CD4-positive, alpha-beta T cell treated with Interferon gamma for 1 hour (primary cell): ENCODE results near the gene C1QTNF9.
"Not testable (repeated sequence)": the region's sequence is repeated elsewhere in the genome, so short reads cannot be mapped to it uniquely, and the experiment has no call there.

Experiments
- DNase-seq: peaks from one replicate; pipeline ENCODE4 v3.0.0-alpha.2; 2020

Gene C1QTNF9

GRCh38 chr13:24323036-24323738 is 13.8 kb downstream of the C1QTNF9 start:
- no peak for DNase-seq

DNA sequence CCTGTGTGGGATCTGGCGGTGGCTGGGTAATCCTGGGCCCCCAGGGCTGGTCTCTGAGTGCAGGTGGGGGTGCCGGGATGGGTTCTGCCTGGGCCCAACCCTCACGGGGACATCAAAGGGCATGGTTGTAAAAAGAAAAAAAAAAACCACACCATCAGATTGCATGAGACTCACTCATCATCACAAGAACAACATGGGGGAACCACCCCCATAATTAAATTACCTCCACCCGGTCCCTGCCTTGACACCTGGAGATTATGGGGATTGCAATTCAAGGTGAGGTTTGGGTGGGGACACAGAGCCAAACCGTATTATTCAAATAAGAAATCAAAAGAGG is 14.3 kb downstream of the C1QTNF9 start:
- DNase-seq, result no peak

DNA sequence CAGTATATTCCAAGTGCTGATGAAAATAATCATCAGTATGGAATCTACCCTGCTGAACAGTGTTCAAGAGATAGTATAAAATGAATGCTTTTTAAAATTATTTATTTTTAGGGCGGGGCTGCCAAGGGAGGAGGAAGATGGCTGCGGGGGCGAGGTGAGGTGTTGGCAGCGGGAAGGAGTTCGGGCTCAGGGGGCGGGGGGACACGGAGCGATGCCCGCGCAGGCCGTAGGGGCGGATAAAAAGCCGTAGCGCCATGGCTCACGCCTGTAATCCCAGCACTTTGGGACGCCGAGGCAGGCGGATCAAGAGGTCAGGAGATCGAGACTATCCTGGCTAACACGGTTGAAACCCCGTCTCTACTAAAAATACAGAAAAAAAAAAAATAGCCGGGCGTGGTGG is 18.2 kb downstream of the C1QTNF9 start:
- not testable (repeated sequence) for DNase-seq

GRCh38 chr13:24328145-24328544 is 18.8 kb downstream of the C1QTNF9 start:
- DNase-seq, result no peak

DNA sequence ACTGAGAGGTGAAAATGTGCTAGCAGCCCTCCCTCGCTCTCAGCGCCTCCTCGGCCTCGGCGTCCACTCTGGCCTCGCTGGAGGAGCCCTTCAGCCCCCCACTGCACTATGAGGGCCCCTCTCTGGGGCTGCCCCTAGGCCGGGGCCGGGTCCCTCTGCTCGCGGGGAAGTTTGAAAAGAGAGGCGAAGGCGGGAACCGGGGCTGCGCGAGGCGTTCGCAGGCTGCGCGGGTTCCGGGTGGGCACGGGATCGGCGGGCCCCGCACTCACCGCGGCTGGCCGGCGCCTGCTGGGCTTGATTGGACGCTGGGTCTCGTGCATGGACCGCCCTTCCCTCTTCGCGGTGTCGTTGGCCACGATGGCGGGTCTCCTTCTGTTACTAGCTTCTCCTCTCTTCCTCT is 29.3 kb downstream of the C1QTNF9 start:
- DNase-seq, result no peak

DNA sequence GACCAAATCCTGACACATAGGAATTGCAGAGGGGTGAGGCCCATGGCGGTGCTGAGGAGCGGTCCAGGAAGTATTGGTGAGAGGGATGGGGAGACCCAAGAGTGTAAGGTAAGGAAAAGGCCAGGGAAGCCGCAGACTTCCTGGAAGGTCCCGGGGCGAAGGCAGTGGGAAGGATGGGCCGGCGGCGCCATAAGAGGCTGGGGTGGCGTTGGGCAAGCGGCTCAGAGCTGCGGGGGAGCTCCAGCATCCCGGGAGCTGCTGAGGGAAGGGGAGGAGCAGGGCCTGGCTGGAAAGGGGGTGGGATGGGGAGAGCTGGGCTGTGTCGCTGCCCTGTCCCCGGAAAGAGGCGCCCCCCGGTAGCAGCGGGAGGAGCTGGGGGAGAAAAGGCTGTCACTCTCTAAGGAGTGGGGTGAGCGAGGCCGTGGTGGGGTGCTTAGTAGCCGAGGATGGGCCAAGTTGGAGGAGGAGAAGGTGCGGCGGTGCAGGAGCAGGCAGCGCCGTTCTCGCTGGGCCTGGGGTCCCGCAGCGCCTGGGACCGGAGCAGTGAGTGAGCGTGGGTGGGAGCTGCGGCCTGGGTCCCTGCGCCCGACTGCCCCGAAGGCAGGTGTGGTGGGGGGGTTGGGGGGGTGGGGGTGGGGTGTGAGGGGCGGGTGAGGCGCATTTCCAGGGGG is 30.7 kb downstream of the C1QTNF9 start:
- DNase-seq, result no peak

GRCh38 chr13:24340608-24340955 is 31.2 kb downstream of the C1QTNF9 start:
- DNase-seq, result no peak

GRCh38 chr13:24341439-24341838 is 32.1 kb downstream of the C1QTNF9 start:
- DNase-seq, result no peak

DNA sequence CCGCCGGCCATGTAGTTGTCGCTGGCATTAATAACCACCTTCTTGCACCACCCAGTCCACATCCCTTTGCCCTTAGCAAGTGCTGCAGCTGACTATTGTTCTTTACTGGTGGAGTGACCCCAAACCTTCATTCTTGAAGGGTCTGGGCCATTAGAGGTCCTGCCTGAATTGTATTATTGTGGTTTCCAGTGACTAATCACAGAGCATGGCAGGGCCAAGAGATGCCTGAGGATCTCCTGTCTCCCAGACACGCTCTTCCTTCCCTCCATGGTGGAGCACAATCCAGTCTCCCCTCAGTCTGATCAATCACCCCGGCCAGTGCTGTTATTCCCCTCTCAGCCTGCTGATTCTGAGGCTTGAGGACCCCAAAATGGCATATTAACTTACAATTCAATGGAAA is 39.0 kb downstream of the C1QTNF9 start:
- DNase-seq, result no peak

GRCh38 chr13:24348797-24349515 is 39.6 kb downstream of the C1QTNF9 start:
- no peak for DNase-seq

DNA sequence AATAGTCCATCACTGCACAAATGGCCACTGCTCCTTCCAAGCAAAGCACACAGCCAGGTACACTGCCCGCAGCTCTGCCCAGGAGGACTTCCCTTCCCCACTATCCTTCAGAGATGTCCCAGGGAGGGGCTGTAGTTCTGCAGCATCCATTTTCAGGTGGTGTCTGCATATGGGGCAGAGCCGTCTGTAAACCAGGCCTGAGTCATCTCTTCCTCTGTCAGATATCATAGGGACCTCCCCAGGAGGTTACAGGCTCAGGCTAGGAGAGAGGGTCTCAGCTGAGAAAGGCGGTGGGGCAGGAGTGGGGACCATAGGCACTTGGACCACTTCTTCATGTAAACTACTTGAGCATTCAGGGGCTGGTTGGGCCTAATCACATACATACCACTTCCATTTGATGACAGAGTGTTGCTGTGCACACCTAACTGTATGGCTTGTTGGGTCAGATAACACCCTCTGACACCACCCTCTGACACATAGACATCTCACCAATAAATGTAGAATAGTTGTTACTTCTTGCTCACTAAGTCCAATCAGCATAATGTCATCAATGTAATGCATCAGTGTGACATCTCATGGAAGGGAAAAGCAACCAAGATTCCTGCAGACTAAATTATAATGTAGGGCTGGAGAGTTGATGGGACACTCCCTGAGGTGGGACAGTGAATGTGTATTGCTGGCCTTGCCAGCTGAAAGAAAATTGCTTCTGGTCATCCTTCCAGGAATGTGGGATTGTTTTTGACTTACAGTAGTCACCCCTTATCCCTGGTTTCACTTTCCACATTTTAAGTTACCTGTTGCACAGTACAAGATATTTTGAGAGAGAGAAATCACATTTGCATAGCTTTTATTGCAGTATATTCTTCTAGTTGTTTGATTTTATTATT is 40.6 kb downstream of the C1QTNF9 start:
- DNase-seq, result not testable (repeated sequence)

DNA sequence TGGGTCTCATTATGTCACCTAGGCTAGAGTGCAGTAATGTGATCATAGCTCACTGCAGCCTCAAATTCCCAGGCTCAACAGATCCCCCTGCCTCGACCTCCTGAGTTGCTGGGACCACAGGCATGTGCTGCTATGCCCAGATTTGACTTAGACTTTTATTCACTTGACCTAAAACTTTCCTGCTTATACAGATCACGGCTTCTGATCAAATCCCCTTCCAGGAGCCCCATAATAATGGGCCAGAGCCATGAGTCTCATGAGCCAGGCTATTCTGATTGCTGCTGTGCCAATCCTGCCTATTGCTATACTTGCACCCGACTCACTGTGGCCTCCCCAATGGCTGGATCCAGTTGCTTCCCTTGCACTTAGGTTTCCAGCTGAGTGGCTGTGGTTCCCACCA is 42.0 kb downstream of the C1QTNF9 start:
- DNase-seq, result no peak

- DNase-seq, result no peak
These were observed 44.4 kb downstream of the C1QTNF9 start for GRCh38 chr13:24353736-24354135.

DNA sequence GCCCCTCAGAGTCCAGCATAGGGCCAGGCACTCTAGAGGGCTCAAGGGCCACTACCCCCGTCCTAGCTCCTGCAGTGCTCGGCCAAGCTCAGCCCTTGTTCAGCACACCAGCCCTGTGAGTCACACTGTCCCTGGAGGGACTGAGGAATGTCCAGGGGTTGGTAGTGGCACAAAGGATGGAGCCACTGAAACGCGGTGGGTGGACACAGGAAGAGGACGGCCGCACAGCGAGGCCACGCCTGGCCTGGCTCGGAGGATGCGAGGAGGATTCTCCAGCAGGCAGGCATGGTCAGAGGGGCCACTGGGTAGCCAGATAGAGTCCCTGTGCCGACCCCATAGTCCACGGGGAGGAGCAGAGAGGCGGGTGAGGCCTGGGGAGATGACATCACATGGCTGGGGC is 45.7 kb downstream of the C1QTNF9 start:
- DNase-seq, result no peak

- DNase-seq, result no peak
These were observed 46.9 kb downstream of the C1QTNF9 start for GRCh38 chr13:24356270-24356669.

DNA sequence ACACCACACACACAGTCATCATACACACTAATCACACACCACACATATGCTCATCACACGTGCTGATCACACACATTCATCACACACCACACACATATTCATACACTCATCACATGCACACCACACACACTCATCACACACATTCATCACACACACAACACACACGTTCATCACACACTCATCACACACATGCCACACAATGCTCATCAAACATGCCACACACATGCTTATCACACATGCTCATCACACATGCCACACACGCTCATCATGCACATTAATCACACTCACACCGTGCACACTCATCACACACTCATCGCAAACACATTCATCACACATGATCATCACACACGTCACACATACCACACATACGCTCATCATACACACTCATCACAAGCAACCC is 47.5 kb downstream of the C1QTNF9 start:
- no peak for DNase-seq

DNA sequence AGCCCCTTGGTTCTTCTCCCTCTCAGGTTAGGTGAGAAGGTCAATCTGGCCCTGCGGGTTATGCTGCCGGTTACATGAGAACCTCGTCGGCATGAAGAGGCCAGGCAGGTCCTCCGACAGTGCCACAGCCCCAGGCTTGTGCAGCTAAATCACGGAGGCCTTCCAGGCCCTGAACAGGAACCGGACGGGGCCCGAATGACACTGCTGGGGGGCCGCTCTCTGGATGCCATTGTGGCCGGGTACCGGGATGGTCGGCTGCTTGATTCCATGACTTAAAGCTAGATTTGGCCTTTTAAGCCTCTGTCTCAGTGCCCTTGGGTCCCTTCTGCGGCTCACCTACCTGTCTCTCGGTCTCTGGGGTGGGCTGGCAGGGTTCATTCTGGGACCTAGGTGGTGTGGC is 48.4 kb downstream of the C1QTNF9 start:
- DNase-seq, result no peak

DNA sequence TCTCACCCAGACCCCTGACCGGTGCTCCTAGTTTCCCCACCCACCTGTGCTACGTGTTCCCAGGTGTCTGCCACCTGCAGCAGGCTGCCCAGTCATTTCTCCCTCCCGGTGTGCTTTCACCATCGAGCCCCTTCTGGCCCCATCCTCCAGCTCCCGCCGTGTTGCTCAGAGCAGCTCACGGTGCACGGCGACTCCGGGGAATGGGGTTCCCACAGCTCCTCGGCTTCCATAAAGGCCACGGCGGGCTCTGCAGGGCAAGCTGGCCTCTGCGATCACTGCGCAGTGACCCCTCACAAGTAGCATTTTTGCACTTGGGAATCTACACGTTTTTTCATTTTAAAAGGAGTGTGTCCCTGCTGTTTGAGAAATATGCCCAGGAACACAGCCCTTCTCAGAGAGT is 49.5 kb downstream of the C1QTNF9 start:
- not testable (repeated sequence) for DNase-seq

DNA sequence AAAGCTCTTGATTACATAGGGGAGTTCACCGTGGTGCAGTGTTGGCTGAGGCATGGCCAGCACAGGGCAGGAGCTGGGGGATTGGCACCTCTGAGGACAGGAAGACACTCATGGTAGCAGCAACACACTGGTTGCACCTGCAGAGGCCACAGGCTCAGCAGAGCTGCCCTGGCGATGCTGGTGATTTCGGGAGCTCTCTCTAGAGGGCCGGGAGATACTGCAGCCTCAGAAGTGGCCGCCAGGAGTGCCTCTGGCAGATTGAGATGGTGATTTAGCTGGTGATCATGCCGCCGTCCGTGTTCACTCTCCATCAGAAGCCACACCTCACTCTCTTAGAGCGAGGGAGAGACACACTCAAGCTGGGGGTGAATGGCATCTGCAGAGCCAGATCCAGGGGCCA is 49.9 kb downstream of the C1QTNF9 start:
- DNase-seq, result not testable (repeated sequence)

- DNase-seq, result no peak
These were observed 50.7 kb downstream of the C1QTNF9 start for GRCh38 chr13:24360106-24360505.

DNA sequence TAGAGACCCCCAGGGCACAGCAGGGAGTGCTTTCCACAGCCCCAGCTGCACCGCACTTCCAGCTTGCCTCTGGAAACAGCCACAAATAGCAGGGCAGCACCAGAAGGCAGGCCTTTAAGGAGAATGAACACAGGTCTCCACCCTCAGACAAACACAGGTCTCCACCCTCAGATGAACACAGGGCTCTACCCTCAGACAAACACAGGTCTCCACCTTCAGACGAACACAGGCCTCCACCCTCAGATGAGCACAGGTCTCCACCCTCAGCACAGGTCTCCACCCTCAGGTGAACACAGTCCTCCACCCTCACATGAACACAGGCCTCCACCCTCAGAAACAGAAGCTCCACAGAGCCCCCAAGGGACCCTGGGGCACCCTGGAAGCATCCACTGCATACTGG is 51.7 kb downstream of the C1QTNF9 start:
- no peak for DNase-seq

GRCh38 chr13:24361852-24362366 is 52.5 kb downstream of the C1QTNF9 start:
- DNase-seq, result no peak

GRCh38 chr13:24362435-24362952 is 53.1 kb downstream of the C1QTNF9 start:
- DNase-seq, result no peak
